GM23338 (cell line): ENCODE data around the gene SEC16B.

Experiments used
- POLR2AphosphoS5 ChIP-seq: IDR thresholded peaks from 2 replicates; pipeline ENCODE4 v1.6.1; 2016; ENCODE audit warnings: antibody characterized with exemption, low read depth
- TF ChIP-seq, protein P1 (sequence below): IDR thresholded peaks from one replicate; pipeline ENCODE4 v1.6.1; 2018; ENCODE audit warnings: antibody characterized with exemption; ENCODE audit not compliant: unreplicated experiment
- TF ChIP-seq, protein P2 (sequence below), 2 experiments: fragments of 200-600 bp in 1 of 2; sonication (generic) in 1 of 2; conservative IDR thresholded peaks; 2 replicates each; pipeline versions ENCODE4 v1.5.1 to v1.6.1; 2016 to 2017; ENCODE audit warnings: antibody characterized with exemption in 2 of 2, low read depth in 2 of 2, mild to moderate bottlenecking in 2 of 2, moderate library complexity in 1 of 2

DNA sequence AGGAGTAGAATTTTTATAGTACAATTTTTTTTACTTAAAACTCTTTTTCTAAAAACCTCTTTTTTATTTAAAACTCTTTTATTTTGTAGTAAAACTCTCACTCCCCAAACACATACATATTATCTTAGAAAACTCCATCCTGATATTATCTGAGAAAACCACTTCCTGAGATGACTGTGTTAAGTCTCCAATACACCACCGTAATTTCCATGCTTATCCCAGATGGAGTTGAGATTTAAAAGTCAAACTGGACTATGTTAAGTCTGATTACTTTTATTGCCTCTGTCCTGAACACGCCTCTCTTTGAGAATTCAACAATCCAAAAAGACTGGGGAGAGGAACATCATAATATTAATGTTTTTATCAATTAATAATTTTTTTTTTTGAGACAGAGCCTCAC, 3.7 kb downstream of the SEC16B start:
- no peak for TF ChIP-seq POLR2AphosphoS5
- TF ChIP-seq, protein P1, sequence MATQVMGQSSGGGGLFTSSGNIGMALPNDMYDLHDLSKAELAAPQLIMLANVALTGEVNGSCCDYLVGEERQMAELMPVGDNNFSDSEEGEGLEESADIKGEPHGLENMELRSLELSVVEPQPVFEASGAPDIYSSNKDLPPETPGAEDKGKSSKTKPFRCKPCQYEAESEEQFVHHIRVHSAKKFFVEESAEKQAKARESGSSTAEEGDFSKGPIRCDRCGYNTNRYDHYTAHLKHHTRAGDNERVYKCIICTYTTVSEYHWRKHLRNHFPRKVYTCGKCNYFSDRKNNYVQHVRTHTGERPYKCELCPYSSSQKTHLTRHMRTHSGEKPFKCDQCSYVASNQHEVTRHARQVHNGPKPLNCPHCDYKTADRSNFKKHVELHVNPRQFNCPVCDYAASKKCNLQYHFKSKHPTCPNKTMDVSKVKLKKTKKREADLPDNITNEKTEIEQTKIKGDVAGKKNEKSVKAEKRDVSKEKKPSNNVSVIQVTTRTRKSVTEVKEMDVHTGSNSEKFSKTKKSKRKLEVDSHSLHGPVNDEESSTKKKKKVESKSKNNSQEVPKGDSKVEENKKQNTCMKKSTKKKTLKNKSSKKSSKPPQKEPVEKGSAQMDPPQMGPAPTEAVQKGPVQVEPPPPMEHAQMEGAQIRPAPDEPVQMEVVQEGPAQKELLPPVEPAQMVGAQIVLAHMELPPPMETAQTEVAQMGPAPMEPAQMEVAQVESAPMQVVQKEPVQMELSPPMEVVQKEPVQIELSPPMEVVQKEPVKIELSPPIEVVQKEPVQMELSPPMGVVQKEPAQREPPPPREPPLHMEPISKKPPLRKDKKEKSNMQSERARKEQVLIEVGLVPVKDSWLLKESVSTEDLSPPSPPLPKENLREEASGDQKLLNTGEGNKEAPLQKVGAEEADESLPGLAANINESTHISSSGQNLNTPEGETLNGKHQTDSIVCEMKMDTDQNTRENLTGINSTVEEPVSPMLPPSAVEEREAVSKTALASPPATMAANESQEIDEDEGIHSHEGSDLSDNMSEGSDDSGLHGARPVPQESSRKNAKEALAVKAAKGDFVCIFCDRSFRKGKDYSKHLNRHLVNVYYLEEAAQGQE: no peak
- TF ChIP-seq, protein P2, sequence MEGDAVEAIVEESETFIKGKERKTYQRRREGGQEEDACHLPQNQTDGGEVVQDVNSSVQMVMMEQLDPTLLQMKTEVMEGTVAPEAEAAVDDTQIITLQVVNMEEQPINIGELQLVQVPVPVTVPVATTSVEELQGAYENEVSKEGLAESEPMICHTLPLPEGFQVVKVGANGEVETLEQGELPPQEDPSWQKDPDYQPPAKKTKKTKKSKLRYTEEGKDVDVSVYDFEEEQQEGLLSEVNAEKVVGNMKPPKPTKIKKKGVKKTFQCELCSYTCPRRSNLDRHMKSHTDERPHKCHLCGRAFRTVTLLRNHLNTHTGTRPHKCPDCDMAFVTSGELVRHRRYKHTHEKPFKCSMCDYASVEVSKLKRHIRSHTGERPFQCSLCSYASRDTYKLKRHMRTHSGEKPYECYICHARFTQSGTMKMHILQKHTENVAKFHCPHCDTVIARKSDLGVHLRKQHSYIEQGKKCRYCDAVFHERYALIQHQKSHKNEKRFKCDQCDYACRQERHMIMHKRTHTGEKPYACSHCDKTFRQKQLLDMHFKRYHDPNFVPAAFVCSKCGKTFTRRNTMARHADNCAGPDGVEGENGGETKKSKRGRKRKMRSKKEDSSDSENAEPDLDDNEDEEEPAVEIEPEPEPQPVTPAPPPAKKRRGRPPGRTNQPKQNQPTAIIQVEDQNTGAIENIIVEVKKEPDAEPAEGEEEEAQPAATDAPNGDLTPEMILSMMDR (conservative IDR thresholded peaks at IDR 0.05; ENCODE audit: low read depth in 2 of 2): no peak
